Measurements from ENCODE around the gene CMAS. TPM values are rescaled to one million over a fixed set of nuclear protein-coding genes. Genes with fewer than 3 reads are reported as not detected.

CMAS gene
- polyA plus RNA-seq, 1 of the 3 experiments (the other 2 are of a cell fraction): 16.0 TPM

DNA sequence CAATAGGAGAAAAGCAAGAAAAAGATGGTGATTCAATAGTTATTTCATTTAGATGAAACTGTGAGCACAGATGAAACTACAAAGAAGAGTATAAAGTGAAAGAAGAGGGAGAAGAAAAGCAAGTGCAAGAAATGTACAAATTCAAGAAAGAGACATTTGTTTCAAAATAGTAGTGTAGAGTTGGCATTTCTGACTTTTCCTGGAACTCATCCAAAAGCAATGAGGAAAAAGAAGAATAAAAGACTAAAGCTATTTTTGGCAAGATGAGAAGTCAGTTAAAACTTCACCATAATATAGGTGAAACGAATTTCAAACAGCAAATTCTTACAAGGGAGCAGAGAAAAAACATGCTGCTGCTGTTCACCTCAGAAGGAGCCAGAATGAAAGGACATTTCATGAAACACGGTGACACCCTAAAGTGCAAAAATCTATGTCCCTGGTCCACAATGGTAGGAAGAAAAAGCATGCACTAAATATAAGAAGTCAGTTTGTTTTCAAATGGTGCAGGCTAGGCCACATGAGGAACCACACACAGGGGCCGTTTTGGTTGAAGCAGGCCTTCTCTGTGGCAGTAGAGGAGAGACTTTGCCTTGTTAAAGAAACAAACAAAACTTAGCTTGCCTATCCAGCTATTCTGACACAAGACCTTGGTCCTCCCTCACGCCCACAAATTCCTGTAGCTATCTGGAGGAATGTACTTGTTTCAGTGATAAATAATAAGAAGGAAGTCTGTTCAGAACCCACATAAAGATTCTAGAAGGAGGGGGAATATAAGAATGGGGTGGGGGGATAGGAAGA lies 11.1 kb upstream of the CMAS start (continued):
- TF ChIP-seq, protein P1, sequence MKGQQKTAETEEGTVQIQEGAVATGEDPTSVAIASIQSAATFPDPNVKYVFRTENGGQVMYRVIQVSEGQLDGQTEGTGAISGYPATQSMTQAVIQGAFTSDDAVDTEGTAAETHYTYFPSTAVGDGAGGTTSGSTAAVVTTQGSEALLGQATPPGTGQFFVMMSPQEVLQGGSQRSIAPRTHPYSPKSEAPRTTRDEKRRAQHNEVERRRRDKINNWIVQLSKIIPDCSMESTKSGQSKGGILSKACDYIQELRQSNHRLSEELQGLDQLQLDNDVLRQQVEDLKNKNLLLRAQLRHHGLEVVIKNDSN (IDR thresholded peaks at IDR 0.05; ENCODE audit: borderline replicate concordance, low read depth): no peak
- TF ChIP-seq CHD2 (IDR thresholded peaks at IDR 0.05; ENCODE audit: low read length, partially characterized antibody): no peak
- TF ChIP-seq, protein P2, sequence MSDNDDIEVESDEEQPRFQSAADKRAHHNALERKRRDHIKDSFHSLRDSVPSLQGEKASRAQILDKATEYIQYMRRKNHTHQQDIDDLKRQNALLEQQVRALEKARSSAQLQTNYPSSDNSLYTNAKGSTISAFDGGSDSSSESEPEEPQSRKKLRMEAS (IDR thresholded peaks at IDR 0.05; ENCODE audit: low read depth): no peak
- TF ChIP-seq NRF1 (IDR thresholded peaks at IDR 0.05; ENCODE audit: low read depth, low read length): no peak
- no peak for TF ChIP-seq RCOR1 (IDR thresholded peaks at IDR 0.05; ENCODE audit: low read length)
- TF ChIP-seq TAF1 (IDR thresholded peaks at IDR 0.05; ENCODE audit: borderline replicate concordance, low read depth, low read length): no peak
- TF ChIP-seq POLR2AphosphoS5 (IDR thresholded peaks at IDR 0.05; ENCODE audit: low read depth, low read length): no peak
- TF ChIP-seq NFIC (IDR thresholded peaks at IDR 0.05; ENCODE audit: borderline replicate concordance): no peak
- no peak for TF ChIP-seq SMC3 (IDR thresholded peaks at IDR 0.05; ENCODE audit: low read depth, low read length)
- no peak for TF ChIP-seq TCF12 (IDR thresholded peaks at IDR 0.05)
- TF ChIP-seq SIN3A (IDR thresholded peaks at IDR 0.05; ENCODE audit: borderline replicate concordance, low read depth, low read length): no peak

DNA sequence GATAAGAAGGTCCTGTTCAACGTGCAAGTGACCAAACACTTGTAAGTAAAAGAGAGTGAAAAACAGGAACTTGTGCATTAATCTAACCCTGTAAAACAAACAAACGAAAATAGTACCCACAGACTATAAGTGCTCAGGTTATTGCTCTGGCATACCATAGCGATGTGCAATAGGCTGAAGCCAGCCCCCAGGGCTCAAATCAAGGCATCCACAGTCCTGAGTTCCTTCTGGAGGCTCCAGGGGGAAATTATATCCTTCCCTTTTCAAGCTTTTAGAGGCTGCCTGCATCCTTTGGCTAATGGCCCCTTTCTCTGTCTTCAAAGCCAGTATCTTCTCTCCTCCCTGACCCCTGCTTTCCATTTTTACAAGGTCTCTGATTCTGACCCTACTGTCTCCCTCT lies 8.1 kb upstream of the CMAS start:
- no peak for DNase-seq
- CTCF ChIA-PET: no interaction called here
- WGBS (ENCODE audit: low lambda C conversion rate): 12% methylated on average over 3 of the region's 3 CpGs
- Histone ChIP-seq H3K79me2 (ENCODE audit: insufficient read depth) (no peaks in the 10 kb centered on the region), H3K9me3 (no peaks in the 10 kb centered on the region), H3K4me2 (no peak overlapping the region), H3F3A (replicated peaks; ENCODE audit: insufficient read depth) (no peaks in the 10 kb centered on the region), H3K36me3 (replicated peaks in 1 of 2; ENCODE audit: control insufficient read depth in 1 of 2, insufficient read depth in 2 of 2, low read length in 1 of 2) (no peaks in the 10 kb centered on the region), H4K20me1 (ENCODE audit: insufficient read depth) (no peaks in the 10 kb centered on the region), H3K4me3 (ENCODE audit: low read depth in 2 of 2, low read length in 1 of 2) (no peak overlapping the region), H3K9ac (no peak overlapping the region), H3K27me3 (ENCODE audit: insufficient read depth) (no peaks in the 10 kb centered on the region), H3K27ac (ENCODE audit: low read depth in 2 of 2, low read length in 1 of 2) (no peak overlapping the region), H3K9me2 (no peaks in the 10 kb centered on the region), H3K4me1 (ENCODE audit: control insufficient read depth in 1 of 2, insufficient read depth in 2 of 2, low read depth in 1 of 2, low read length in 1 of 2) (no peaks in the 10 kb centered on the region; a peak in 1 of 4 replicates), H2AFZ (ENCODE audit: low read depth) (no peak overlapping the region)
- TF ChIP-seq GABPA (IDR thresholded peaks at IDR 0.05; ENCODE audit: low read depth) (no peak), FOSL2 (IDR thresholded peaks at IDR 0.05; ENCODE audit: borderline replicate concordance, low read depth) (no peak), RFX5 (IDR thresholded peaks at IDR 0.05; ENCODE audit: low read length) (no peak), JUND (IDR thresholded peaks at IDR 0.05) (no peak), RXRA (IDR thresholded peaks at IDR 0.05; ENCODE audit: borderline replicate concordance, low read depth) (no peak), FOXM1 (IDR thresholded peaks at IDR 0.05; ENCODE audit: low read depth) (no peak), SMC3 (IDR thresholded peaks at IDR 0.05; ENCODE audit: low read depth, low read length) (no peak)
- POLR2A ChIA-PET: no interaction called here

DNA sequence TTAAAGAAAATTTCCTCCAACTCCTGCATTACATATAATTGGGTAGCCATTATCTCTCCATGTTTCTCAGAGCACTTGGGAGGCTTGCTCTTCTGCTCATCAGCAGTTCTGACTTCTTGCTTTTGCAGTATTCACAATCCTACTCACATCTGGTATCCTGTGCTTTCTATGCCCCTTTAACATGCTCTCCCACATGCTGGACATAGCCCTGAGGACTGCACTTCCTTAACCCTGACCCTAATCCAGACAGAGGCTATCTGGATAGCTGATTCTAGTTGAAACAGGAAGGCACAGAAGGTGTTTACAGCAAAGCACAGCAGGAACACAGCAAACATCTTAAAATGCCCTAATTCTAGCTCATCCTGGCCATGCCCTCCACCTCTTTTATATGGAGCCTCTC lies 7.3 kb upstream of the CMAS start:
- no peaks in the 10 kb centered on the region for H3K27me3 ChIP-seq (ENCODE audit: insufficient read depth)
- no peaks in the 10 kb centered on the region; a peak in 1 of 4 replicates for H3K4me1 ChIP-seq (ENCODE audit: control insufficient read depth in 1 of 2, insufficient read depth in 2 of 2, low read depth in 1 of 2, low read length in 1 of 2)
- no peaks in the 10 kb centered on the region for H3K9me3 ChIP-seq
- CTCF ChIA-PET: no interaction called here
- H3K9me2 ChIP-seq: no peaks in the 10 kb centered on the region
- H2AFZ ChIP-seq (ENCODE audit: low read depth): no peak overlapping the region
- no peaks in the 10 kb centered on the region for H3F3A ChIP-seq (replicated peaks; ENCODE audit: insufficient read depth)
- POLR2A ChIA-PET: no interaction called here
- H3K4me2 ChIP-seq: no peak overlapping the region
- H3K4me3 ChIP-seq (ENCODE audit: low read depth in 2 of 2, low read length in 1 of 2): no peak overlapping the region
- H3K79me2 ChIP-seq (ENCODE audit: insufficient read depth): no peaks in the 10 kb centered on the region
- H4K20me1 ChIP-seq (ENCODE audit: insufficient read depth): no peaks in the 10 kb centered on the region
- no peak for DNase-seq
- H3K9ac ChIP-seq: no peak overlapping the region
- TF ChIP-seq TCF12 (IDR thresholded peaks at IDR 0.05): no peak
- no peak for TF ChIP-seq JUND (IDR thresholded peaks at IDR 0.05)
- no peak for TF ChIP-seq YY1 (IDR thresholded peaks at IDR 0.05; ENCODE audit: low read depth)
- no peak for TF ChIP-seq FOSL2 (IDR thresholded peaks at IDR 0.05; ENCODE audit: borderline replicate concordance, low read depth)
- TF ChIP-seq, protein P3, sequence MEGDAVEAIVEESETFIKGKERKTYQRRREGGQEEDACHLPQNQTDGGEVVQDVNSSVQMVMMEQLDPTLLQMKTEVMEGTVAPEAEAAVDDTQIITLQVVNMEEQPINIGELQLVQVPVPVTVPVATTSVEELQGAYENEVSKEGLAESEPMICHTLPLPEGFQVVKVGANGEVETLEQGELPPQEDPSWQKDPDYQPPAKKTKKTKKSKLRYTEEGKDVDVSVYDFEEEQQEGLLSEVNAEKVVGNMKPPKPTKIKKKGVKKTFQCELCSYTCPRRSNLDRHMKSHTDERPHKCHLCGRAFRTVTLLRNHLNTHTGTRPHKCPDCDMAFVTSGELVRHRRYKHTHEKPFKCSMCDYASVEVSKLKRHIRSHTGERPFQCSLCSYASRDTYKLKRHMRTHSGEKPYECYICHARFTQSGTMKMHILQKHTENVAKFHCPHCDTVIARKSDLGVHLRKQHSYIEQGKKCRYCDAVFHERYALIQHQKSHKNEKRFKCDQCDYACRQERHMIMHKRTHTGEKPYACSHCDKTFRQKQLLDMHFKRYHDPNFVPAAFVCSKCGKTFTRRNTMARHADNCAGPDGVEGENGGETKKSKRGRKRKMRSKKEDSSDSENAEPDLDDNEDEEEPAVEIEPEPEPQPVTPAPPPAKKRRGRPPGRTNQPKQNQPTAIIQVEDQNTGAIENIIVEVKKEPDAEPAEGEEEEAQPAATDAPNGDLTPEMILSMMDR (IDR thresholded peaks at IDR 0.05): no peak
- TF ChIP-seq TEAD4 (IDR thresholded peaks at IDR 0.05; ENCODE audit: borderline replicate concordance, insufficient read depth): no peak
- no peak for TF ChIP-seq FOXM1 (IDR thresholded peaks at IDR 0.05; ENCODE audit: low read depth)
- no peak for TF ChIP-seq RXRA (IDR thresholded peaks at IDR 0.05; ENCODE audit: borderline replicate concordance, low read depth)
- no peak for TF ChIP-seq EZH2phosphoT487 (IDR thresholded peaks at IDR 0.05; ENCODE audit: borderline replicate concordance, low read depth)
- no peak for TF ChIP-seq NRF1 (IDR thresholded peaks at IDR 0.05; ENCODE audit: low read depth, low read length)
- TF ChIP-seq, protein P4, sequence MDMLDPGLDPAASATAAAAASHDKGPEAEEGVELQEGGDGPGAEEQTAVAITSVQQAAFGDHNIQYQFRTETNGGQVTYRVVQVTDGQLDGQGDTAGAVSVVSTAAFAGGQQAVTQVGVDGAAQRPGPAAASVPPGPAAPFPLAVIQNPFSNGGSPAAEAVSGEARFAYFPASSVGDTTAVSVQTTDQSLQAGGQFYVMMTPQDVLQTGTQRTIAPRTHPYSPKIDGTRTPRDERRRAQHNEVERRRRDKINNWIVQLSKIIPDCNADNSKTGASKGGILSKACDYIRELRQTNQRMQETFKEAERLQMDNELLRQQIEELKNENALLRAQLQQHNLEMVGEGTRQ (IDR thresholded peaks at IDR 0.05; ENCODE audit: borderline replicate concordance, low read depth, low read length): no peak
- no peak for TF ChIP-seq CHD2 (IDR thresholded peaks at IDR 0.05; ENCODE audit: low read length, partially characterized antibody)
- H3K36me3 ChIP-seq (replicated peaks in 1 of 2; ENCODE audit: control insufficient read depth in 1 of 2, insufficient read depth in 2 of 2, low read length in 1 of 2): no peaks in the 10 kb centered on the region
- no peak overlapping the region for H3K27ac ChIP-seq (ENCODE audit: low read depth in 2 of 2, low read length in 1 of 2)

Measured in SK-N-SH (cell line).